Trophoblast cell (in vitro differentiated cells and primary cell): ENCODE data around the gene FRMD5.
A peak's percentile ranks its signal among the peaks of the same experiment; 100 is the strongest.

Experiments
- DNase-seq, 2 donors: peaks; one replicate each; pipeline ENCODE4 v3.0.0-alpha.2; 2016
- H2AFZ ChIP-seq: 2 replicates; pipeline ENCODE4 v1.6.1; 2013; ENCODE audit warnings: low read length, moderate library complexity, mild to moderate bottlenecking; ENCODE audit not compliant: insufficient read depth, poor library complexity
- H2AK5ac ChIP-seq: 2 replicates; pipeline ENCODE4 v1.6.1; 2013; ENCODE audit warnings: mild to moderate bottlenecking, low read length
- H2BK120ac ChIP-seq: 2 replicates; pipeline ENCODE4 v1.6.1; 2013; ENCODE audit warnings: low read length, mild to moderate bottlenecking, moderate library complexity; ENCODE audit not compliant: insufficient read depth, poor library complexity
- H2BK12ac ChIP-seq: 2 replicates; pipeline ENCODE4 v1.6.1; 2013; ENCODE audit warnings: mild to moderate bottlenecking, low read length, moderate library complexity
- H2BK5ac ChIP-seq: 2 replicates; pipeline ENCODE4 v1.6.1; 2013; ENCODE audit warnings: low read length, low read depth, moderate library complexity, mild to moderate bottlenecking; ENCODE audit not compliant: poor library complexity
- H3K14ac ChIP-seq: 2 replicates; pipeline ENCODE4 v1.6.1; 2013; ENCODE audit warnings: mild to moderate bottlenecking, low read length
- H3K18ac ChIP-seq: 2 replicates; pipeline ENCODE4 v1.6.1; 2013; ENCODE audit warnings: mild to moderate bottlenecking, low read length
- H3K23ac ChIP-seq: 2 replicates; pipeline ENCODE4 v1.6.1; 2013; ENCODE audit warnings: low read length
- H3K27ac ChIP-seq: 2 replicates; pipeline ENCODE4 v1.5.1; 2013; ENCODE audit warnings: low read depth, mild to moderate bottlenecking, inconsistent platforms, low read length, moderate library complexity
- H3K27me3 ChIP-seq: 2 replicates; pipeline ENCODE4 v1.6.1; 2013; ENCODE audit warnings: inconsistent platforms, mild to moderate bottlenecking, low read length, moderate library complexity; ENCODE audit not compliant: insufficient read depth
- H3K36me3 ChIP-seq, 2 experiments: 1 replicate in 1 of 2; 2 replicates in 1 of 2; pipeline ENCODE4 v1.6.1; 2013; ENCODE audit warnings: low read length in 2 of 2, mild to moderate bottlenecking in 2 of 2, moderate library complexity in 1 of 2; ENCODE audit not compliant: insufficient read depth in 2 of 2, control insufficient read depth in 1 of 2
- H3K4ac ChIP-seq: 2 replicates; pipeline ENCODE4 v1.6.1; 2013; ENCODE audit warnings: low read depth, mild to moderate bottlenecking, low read length, moderate library complexity
- H3K4me1 ChIP-seq, 2 experiments: 1 replicate in 1 of 2; 2 replicates in 1 of 2; pipeline ENCODE4 v1.6.1; 2013; ENCODE audit warnings: low read length in 2 of 2, mild to moderate bottlenecking in 2 of 2, moderate library complexity in 1 of 2; ENCODE audit not compliant: insufficient read depth in 2 of 2, control insufficient read depth in 1 of 2
- H3K4me2 ChIP-seq: 2 replicates; pipeline ENCODE4 v1.6.1; 2013; ENCODE audit warnings: inconsistent platforms, mild to moderate bottlenecking, low read length, moderate library complexity
- H3K4me3 ChIP-seq: 2 replicates; pipeline ENCODE4 v1.5.1; 2013; ENCODE audit warnings: mild to moderate bottlenecking, low read depth, low read length, inconsistent platforms
- H3K79me1 ChIP-seq: one replicate; pipeline ENCODE4 v1.6.1; 2013; ENCODE audit warnings: low read length
- H3K79me2 ChIP-seq: 2 replicates; pipeline ENCODE4 v1.6.1; 2013; ENCODE audit warnings: low read length, mild to moderate bottlenecking; ENCODE audit not compliant: control insufficient read depth, insufficient read depth, poor library complexity
- H3K9ac ChIP-seq: 2 replicates; pipeline ENCODE4 v1.6.1; 2013; ENCODE audit warnings: mild to moderate bottlenecking, low read length
- H3K9me3 ChIP-seq: 2 replicates; pipeline ENCODE4 v1.6.1; 2013; ENCODE audit warnings: low read depth, mild to moderate bottlenecking, control low read depth, inconsistent platforms, low read length; ENCODE audit not compliant: insufficient read depth
- H4K12ac ChIP-seq: 2 replicates; pipeline ENCODE4 v1.6.1; 2013; ENCODE audit warnings: low read depth, mild to moderate bottlenecking, low read length, moderate library complexity
- H4K8ac ChIP-seq: 2 replicates; pipeline ENCODE4 v1.6.1; 2013; ENCODE audit warnings: low read depth, mild to moderate bottlenecking, low read length, moderate library complexity
- H4K91ac ChIP-seq: one replicate; pipeline ENCODE4 v1.6.1; 2013; ENCODE audit warnings: low read depth, mild to moderate bottlenecking, low read length, moderate library complexity
- WGBS: extraction: QIAGEN DNeasy Blood & Tissue Kit; methylation state at CpG from one replicate; pipeline ENCODE4 v1.1.7; 2013; ENCODE audit warnings: missing lambda C conversion rate; ENCODE audit not compliant: insufficient read length, insufficient coverage; ENCODE audit errors: extremely low coverage; 5-methylcytosine and 5-hydroxymethylcytosine counted together

The FRMD5 gene

GRCh38 chr15:43908516-43909050 lies 286.5 kb downstream of the FRMD5 start:
- WGBS = no CpG with 5 or more reads among the region's 4 CpGs
- Histone ChIP-seq H4K91ac (no peak overlapping the region), H2BK5ac (no peak overlapping the region), H3K79me2 (no peaks in the 10 kb centered on the region), H2BK12ac (no peak overlapping the region), H3K9ac (no peak overlapping the region), H3K36me3 (no peaks in the 10 kb centered on the region), H3K27me3 (no peaks in the 10 kb centered on the region), H3K23ac (no peak overlapping the region), H3K4me2 (no peak overlapping the region), H3K4ac (no peak overlapping the region), H3K14ac (no peak overlapping the region), H3K18ac (no peak overlapping the region), H2BK120ac (no peak overlapping the region), H3K27ac (no peak overlapping the region), H4K8ac (no peak overlapping the region), H2AFZ (no peak overlapping the region), H4K12ac (no peak overlapping the region), H3K9me3 (no peaks in the 10 kb centered on the region), H2AK5ac (no peak overlapping the region), H3K4me1 (peaks cover 2 to 3% of the 10 kb centered on the region in 2 experiments), H3K79me1 (no peaks in the 10 kb centered on the region), H3K4me3 (no peak overlapping the region)
- DNase-seq = no peak

- no peak overlapping the region for H2BK12ac ChIP-seq
- no peak overlapping the region for H2AK5ac ChIP-seq
- H3K4ac ChIP-seq = no peak overlapping the region
- no peak overlapping the region for H3K14ac ChIP-seq
- no peaks in the 10 kb centered on the region for H3K9me3 ChIP-seq
- H3K18ac ChIP-seq = no peak overlapping the region
- no peaks in the 10 kb centered on the region for H3K36me3 ChIP-seq
- H3K27ac ChIP-seq = no peak overlapping the region
- no peak overlapping the region for H4K91ac ChIP-seq
- no peak overlapping the region for H3K23ac ChIP-seq
- H2BK5ac ChIP-seq = no peak overlapping the region
- H3K9ac ChIP-seq = no peak overlapping the region
- H3K4me2 ChIP-seq = no peak overlapping the region
- H2BK120ac ChIP-seq = no peak overlapping the region
- H4K12ac ChIP-seq = no peak overlapping the region
- WGBS = no CpG with 5 or more reads among the region's 7 CpGs
- H3K27me3 ChIP-seq = no peaks in the 10 kb centered on the region
- H3K79me1 ChIP-seq = no peaks in the 10 kb centered on the region
- no peak overlapping the region for H4K8ac ChIP-seq
- peaks cover 5% of the 10 kb centered on the region in 2 experiments for H3K4me1 ChIP-seq
- no peaks in the 10 kb centered on the region for H3K79me2 ChIP-seq
- no peak for DNase-seq
- H3K4me3 ChIP-seq = no peak overlapping the region
- H2AFZ ChIP-seq = no peak overlapping the region
These were observed 289.3 kb downstream of the FRMD5 start for GRCh38 chr15:43905755-43906154.

- Histone ChIP-seq H3K18ac (no peak overlapping the region), H3K27me3 (no peaks in the 10 kb centered on the region), H3K4me2 (no peak overlapping the region), H4K91ac (no peak overlapping the region), H3K4me3 (no peak overlapping the region), H3K14ac (no peak overlapping the region), H3K79me1 (peaks cover 2% of the 10 kb centered on the region), H3K79me2 (no peaks in the 10 kb centered on the region), H2BK120ac (no peak overlapping the region), H2BK12ac (no peak overlapping the region), H2AFZ (no peak overlapping the region), H3K9ac (no peak overlapping the region), H2BK5ac (no peak overlapping the region), H3K4me1 (peaks cover 5% of the 10 kb centered on the region in 2 experiments), H3K23ac (no peak overlapping the region), H3K27ac (no peak overlapping the region), H4K8ac (no peak overlapping the region), H2AK5ac (no peak overlapping the region), H3K36me3 (no peaks in the 10 kb centered on the region), H4K12ac (no peak overlapping the region), H3K4ac (no peak overlapping the region), H3K9me3 (no peaks in the 10 kb centered on the region)
- DNase-seq = peak; percentile 61 to 85
- no CpG with 5 or more reads among the region's 8 CpGs for WGBS
These were observed 291.2 kb downstream of the FRMD5 start for GRCh38 chr15:43903864-43904290.

DNA sequence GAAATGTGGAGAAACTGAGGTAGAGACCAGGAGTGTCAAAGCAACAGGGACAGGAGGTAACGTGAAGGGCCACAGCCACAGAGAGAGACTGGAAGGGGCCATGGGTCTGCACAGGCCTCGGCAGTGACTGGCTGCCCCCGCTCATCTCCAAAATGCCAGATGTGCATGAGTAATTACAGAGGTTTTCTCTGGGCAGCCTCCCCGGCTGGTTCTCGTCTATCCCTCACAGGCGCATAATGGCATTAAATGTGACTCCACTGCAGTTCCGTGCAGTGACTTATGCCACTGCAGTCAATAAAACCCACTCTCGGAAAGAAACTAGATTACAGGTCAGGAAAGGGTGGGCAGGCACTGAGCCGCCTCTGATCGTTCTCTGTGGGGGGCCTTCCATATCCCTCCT lies 293.6 kb downstream of the FRMD5 start:
- Histone ChIP-seq H4K12ac (no peak overlapping the region), H2BK5ac (no peak overlapping the region), H3K27me3 (no peaks in the 10 kb centered on the region), H3K9ac (no peak overlapping the region), H3K14ac (no peak overlapping the region), H2AK5ac (no peak overlapping the region), H3K4me3 (no peak overlapping the region), H3K36me3 (no peaks in the 10 kb centered on the region), H2BK120ac (no peak overlapping the region), H3K79me2 (no peaks in the 10 kb centered on the region), H2BK12ac (no peak overlapping the region), H3K79me1 (peaks cover 2% of the 10 kb centered on the region), H3K23ac (no peak overlapping the region), H2AFZ (no peak overlapping the region), H3K9me3 (no peaks in the 10 kb centered on the region), H4K8ac (no peak overlapping the region), H3K18ac (no peak overlapping the region), H3K4me2 (no peak overlapping the region), H3K4me1 (peaks cover 5% of the 10 kb centered on the region in 2 experiments), H3K27ac (no peak overlapping the region), H3K4ac (no peak overlapping the region), H4K91ac (no peak overlapping the region)
- WGBS = no CpG with 5 or more reads among the region's 10 CpGs
- no peak for DNase-seq
